Articular chondrocyte of knee joint (primary cell): ENCODE results near the gene GLCE. TPM values are rescaled to one million over a fixed set of nuclear protein-coding genes. Genes with fewer than 3 reads are reported as not detected.

Experiments used
- total RNA-seq: library from RNA; depleted of rRNA; stranded (reverse); fragments of >200 nt; gene quantifications from 2 replicates; pipeline ENCODE4 v1.2.3, GENCODE V29; 2012

The GLCE gene
- 14.9 and 18.8 TPM in 2 replicates for total RNA-seq

DNA sequence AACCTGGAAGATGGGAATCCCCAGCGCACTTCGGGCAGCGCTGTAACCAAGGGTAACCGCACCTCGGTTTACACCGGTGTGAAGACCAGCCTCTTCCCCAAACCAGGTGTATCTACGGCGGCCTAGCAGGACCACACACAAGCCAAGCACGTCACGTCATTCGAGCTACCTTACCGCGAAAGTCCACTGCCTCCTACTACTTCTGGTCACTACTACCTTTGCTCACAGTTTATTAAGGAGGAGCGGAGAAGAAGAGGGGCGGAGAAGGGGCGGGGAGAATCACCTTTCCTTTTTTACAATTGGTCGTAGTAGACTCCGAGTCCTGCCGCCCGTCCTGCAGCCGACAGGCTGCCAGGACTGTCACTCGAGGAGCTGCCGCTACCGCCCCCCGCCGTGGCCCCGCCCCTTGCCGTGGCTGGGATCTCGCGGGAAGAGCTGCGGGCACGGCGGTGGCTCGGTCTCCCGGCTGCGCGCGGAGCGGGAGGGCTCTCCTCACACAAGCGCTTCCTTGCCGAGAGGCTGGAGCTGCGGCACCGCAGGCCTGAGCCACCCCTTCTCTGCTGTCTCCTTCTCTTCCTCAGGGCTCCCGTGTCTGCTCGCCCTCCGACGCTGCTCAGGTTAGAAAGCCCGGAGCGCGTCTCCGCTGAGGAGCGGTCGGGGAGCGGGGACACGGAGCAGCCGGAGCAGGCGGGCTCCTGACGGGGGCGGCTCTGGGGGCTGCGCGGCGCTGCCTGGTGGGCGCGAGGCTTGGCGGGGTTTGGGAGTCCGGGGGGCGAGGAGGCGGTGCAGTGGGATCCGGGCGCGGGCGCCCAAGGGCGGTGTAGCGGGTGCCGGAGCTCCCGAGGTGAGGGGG is at the start of gene GLCE:
Gene GLCE, plus strand, starts transcription at position 495 of the 853 bp plus-strand sequence. CDS start 95,172 bp downstream, outside the sequence.

DNA sequence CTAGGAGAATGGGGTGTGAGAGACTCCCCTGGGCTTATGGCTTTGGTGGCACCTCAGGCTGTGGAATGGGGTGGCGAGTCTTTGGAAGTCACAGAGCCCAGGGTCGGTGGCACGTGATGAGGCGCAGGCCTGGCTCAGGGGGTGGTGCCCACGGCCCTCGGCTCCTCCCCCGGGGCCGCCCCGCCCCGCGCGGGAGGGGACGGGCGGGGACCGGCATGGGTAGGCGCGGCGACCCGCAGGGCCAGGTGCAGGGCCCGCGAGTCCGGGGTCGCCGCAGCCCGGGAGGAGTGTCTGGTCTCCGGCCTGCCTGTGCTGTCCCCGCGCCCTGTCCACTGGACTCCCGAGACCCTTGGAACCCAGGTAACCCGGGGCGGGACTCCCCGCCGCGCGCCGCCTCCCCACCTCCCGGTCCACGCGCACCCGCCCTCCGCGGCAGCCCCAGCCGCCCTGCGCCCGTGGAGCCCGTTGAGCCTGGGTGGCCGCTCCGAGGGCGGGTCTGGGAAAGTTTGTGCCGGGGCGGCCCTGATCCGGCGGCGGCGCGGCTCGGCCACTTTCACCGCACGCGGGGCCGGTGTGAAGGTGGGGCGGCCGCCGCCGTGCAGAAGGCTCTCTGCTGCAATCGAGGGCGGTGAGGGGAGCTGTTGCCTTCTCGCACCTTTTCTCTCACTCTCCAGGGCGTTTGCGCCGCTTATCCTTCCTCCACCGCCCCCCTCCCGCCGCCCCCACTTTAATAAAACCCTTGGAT is 138.4 kb downstream of the GLCE start, which contains the start of gene PAQR5:
Gene PAQR5, plus strand, starts transcription at position 216 of the 745 bp plus-strand sequence. CDS start 61,169 bp downstream, outside the sequence.

Other genes with a start within 250 kb of the GLCE start
- 0.97 and 5.4 TPM in 2 replicates for gene SPESP1, start 230.1 kb upstream of the GLCE start, total RNA-seq
- 0.22 and 0.26 TPM in 2 replicates for gene NOX5, start 145.9 kb upstream of the GLCE start, total RNA-seq
- gene PAQR5, start 138.3 kb downstream of the GLCE start, total RNA-seq: 0.13 and 4.8 TPM in 2 replicates